Measurements from ENCODE around the gene VWA5A.
A peak's percentile ranks its signal among the peaks of the same experiment; 100 is the strongest.

The VWA5A gene

DNA sequence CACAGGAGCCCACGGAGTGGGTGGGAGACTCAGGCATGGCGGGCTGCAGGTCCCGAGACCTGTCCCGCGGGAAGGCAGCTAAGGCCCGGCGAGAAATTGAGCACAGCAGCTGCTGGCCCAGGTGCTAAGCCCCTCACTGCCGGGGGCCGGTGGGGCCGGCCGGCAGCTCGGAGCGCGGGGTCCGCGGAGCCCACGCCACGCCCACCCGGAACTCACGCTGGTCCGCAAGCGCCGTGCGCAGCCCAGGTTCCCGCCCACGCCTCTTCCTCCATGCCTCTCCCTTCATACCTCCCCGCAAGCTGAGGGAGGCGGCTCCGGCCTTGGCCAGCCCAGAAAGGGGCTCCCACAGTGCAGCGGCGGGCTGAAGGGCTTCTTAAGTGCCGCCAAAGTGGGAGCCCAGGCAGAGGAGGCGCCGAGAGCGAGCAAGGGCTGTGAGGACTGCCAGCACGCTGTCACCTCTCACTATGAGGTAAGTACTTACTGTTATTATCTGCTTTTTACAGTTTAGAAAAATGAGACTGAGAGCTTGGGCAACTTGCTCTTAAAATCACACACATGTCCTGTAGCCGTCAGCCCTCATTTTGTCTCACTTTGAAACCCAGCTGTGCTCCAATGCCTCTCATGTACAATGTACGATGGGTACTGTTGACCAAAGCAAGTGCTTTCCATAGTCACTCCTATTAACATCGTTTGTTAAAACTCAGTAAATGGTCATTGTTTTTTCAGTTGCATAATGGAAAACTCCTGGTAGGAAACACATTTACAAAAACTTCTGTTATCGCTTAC lies 55.7 kb downstream of the VWA5A start:
- no peak for DNase-seq (ENCODE audit: low spot score)

DNA sequence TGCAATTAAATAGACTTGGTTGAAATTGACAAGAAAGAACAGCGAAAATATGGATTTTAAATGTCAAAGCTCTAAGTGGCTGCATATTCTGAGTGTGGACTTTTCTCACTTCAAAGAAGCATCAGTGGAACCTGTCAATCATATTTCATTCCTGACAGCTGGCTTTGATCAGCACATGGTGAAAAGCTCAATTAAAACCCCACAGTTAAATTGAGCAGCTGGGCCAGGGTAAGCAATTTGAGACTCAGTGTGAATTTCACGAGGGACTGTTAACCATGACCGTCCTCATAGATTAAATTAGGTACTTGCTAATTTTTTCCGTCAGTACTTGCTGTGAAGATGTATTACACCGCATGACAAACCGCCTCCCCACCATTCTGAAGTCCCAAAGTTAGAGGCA lies 56.9 kb downstream of the VWA5A start:
- DNase-seq (ENCODE audit: low spot score): no peak

DNA sequence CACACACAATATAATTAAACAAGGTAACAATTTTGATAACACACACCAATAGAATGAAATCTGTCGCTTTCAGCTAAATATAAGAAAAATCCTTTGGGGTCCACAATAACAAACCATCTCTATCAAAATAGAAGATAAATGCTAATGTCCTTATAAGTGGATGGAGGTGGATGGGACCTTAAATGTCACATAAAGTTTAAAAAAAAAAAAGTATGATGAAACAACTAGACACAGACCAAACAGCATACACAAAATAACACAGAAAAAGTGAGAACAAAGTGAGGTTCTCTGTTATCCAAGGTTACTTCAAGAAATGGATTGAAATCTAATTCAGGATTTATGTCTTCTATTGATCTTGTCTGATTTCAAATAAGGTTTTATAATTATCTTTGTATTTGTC lies 57.3 kb downstream of the VWA5A start:
- DNase-seq (ENCODE audit: low spot score): no peak

DNA sequence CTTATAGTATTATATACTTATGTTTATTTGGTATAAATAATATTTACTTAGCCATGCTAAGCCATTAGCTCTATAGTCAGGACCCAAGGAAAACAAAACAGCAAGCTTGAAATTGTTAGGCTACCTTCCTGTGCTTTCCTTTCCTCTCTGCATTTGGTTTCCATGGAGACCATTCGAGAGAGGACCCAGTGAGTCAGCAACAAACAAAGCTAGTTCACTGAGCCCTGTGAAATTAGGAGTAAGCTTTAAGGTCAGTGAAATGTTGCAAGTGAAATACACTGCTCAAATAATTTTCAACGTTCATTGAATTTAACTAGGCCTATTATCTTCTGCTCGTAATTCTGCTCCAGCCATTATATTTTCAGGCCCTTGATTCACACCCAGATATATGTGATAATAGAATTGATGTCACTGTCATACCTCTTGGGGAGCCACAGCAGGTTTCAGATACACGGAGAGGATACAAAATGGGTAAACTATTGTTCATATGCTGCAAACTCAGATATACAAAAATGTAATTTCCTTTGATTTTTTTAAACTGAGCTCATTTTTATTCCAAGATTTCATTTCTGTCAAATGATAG lies 58.8 kb downstream of the VWA5A start:
- peak; percentile 10 for DNase-seq (ENCODE audit: low spot score)

DNA sequence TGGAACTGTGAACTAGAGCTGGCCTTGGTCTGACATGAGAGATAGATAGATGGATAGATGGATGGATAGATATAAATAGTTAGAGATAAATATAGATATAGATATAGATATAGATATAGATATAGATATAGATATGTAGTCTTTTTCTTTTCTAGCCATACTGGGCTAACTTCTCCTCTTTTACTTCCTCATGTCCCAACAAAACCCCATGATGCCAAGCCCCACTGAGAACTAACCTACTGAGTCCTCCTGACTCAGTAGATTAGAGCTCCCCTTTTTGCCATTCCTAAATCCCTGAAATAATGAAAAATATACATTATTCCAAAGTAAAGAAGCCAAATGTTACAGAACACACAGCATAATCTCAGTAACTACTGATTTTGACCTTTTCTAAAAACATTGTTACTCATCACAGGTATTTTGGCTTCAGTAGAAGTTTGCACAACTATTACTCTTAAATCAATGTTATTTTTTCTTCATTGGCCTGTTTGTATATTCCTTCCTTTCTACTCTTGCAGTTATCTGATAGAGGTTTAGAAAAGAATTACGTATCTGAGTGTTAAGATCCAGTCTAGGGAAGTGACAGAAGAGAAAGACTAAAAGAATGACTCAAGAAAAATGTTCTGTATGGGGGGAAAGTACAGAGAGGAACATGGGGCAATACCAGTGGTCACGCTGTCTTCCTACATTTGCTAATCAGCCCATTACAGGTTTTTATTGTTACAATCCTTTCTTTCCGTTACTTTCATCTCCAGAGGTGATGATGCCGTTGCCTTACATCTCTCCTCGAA lies 61.9 kb downstream of the VWA5A start:
- no peak for DNase-seq (ENCODE audit: low spot score)

DNA sequence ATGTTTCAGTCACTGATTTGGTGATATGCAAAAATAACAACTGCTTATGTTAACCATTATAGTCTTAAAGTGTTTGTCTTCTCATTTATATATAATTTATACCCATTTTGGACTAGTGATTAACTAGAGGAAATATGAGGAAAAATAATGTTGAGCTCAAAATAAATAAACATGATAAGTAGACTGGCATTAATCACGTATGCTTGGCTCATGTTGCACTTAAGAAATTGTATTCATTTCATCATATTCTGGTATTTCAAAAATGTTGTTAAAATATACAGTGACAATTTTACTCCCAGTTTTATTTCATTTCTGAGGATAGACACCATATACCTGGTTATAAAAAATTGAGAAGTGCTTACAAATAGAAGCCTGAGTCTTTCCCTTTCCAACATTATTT lies 64.1 kb downstream of the VWA5A start:
- no peak for DNase-seq (ENCODE audit: low spot score)

DNA sequence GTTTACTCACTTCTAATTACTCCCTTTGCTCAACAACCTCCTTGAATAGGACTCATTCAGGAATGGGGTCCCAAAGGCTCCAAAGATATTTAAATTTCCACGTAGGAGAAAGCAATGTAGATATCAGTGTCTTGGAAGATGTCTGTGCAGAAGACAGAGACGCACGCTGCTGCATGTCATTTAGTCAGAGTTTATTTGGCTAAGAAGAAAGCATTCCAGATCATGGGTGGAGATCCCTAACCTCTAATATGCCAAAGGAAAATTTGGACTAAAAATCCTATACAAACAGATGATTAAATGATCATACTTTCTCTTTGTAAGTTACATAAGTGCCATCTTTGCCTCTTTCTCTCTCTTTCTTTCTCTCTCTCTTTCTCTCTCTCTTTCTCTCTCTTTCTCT lies 67.8 kb downstream of the VWA5A start, which contains the start of gene OR10D3:
OR10D3 (plus strand) TSS at position 278 of the 400 bp plus-strand sequence. CDS start 1,925 bp downstream, outside the sequence.
- no peak for DNase-seq (ENCODE audit: low spot score)

DNA sequence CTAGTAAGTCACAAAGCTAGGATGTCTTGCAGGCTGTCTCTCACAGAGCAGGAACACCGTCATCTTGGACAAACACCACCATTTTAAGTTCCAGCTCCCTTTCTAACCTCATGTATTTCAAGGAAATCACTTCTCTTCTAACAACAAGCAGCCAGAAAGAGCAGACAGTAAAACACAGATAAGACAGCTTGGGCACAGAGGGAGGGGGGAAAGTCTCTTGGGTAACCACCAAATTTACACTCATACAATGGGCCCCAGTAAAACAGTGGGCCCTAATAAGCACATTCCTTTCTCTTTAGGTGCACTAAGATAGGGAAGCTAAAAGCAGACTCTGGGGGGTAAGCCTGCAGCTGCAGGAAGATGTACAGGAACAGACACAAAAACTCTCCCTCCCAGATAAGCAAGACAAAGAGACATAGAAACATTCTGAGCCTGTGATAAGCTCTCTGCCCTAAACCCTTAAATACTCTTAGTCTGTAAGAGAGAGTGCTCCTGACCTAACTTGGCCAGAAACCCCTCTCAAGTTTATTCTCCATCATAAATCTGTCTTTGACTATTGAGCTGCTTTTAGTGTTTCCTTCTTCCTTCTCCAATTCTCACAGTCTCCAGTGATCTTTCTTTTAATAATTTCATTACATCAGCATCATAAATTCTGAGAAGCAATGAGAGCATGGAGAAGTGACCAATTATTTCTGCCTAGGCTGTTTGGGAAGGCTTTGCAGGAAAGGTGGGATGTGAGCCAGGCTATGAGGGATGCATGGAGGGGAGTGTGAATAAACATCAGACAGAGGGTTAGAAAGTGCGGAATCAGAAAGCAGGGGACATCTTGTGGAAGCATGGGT lies 75.3 kb downstream of the VWA5A start:
- no peak for DNase-seq (ENCODE audit: low spot score)

DNA sequence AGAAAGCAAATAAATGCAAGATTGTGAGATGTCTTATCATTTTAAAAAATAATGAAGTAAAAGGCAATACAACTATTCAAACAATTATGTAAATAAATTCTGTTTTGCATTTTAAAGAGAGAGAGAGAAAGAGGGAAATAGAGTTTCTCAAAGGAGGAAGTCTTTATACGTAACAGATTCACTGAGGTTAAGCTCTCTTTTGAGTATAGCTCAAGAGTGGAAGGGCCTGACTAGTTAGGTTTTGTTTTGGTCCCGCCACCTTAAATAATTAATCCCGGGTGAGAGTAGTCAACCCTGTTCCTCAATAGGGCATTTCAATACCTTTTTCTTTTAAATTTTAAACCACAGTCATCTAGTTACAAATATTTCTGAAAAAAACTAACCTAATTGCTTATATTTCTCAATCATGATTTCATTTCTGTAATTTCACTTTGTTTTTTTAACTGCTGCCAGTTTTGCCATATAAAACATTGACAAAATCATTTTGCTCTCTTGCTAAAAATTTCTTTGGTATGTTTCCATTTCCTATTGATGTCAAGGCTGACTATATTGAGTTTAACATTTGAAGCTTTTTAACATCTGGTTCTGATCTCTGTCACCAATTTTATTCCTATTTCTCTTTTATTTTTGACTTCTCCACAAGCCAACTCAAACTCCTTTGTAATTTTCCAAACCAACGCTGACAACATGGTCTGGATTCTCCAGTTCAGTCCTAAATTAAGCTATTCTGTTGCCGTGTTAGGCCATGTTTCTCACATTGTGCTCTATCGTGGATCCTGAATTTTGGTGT lies 78.2 kb downstream of the VWA5A start:
- DNase-seq (ENCODE audit: low spot score): no peak

DNA sequence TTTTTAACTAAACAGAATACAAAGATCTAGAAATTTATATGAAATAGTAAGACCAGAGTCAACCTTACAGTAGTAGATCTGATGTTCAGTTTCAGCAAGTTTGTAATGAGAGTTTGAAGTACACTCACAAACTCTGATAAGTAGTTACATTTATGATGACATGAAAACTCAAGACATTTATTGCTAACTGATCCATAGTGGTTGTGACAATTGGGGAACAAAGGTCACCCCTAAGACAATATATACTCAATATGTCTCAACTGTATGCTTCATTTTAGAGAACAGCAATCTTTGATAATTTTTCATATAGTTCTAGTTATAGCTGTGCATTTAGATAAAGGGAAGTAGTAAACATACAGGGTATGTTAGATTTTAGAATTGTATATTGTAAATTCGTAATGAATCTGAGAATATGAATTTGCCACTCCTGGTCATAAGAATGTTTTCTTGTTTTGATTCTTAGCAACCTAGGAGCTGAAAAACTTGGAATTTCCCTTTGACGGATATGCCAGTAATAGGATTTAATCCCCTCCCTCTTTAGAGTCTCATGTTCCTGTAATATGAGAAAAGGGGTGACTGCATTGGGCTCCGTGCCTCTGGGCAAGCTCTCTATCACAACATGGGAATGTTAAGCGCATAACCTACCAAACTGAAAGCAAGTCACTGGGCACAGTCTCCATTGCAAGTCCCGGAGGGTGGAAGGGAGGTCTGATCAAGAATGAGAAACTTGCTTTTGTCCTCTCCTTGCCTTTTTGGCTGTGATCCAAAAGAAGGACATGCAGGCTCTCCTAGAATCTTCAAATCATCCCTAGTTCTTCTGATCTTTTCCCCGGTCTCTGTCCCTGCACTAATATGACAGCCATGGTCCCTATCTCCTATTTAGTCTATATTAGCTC lies 79.3 kb downstream of the VWA5A start:
- no peak for DNase-seq (ENCODE audit: low spot score)

DNA sequence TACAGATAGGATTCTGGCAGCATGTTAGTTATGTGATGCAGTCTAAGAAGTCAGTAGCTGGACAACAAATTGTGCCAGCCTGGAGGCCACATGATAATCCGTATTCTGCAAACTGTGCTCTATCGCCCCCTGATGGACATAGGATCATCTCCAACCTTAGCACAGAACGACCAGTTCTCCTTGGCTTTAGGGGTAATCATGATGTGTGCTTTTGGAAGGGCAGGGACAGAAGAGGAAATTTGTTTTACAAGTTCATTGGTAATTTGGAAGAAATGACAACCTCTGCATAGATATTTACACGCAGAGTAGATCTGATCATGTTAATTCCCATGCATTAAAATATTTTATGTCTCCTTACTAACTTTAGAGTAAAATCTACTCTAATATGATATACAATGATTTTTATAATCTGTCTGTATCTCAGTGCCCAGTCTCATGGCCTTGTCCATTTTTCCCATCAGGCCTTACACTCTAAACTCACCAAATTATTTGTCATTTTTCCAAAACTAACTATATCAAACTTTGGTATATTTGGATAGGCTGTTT lies 80.0 kb downstream of the VWA5A start:
- DNase-seq (ENCODE audit: low spot score): peak; percentile 37

Measured in COLO829 (cell line).